Measurements from ENCODE around the gene ACOT7.

The ACOT7 gene

DNA sequence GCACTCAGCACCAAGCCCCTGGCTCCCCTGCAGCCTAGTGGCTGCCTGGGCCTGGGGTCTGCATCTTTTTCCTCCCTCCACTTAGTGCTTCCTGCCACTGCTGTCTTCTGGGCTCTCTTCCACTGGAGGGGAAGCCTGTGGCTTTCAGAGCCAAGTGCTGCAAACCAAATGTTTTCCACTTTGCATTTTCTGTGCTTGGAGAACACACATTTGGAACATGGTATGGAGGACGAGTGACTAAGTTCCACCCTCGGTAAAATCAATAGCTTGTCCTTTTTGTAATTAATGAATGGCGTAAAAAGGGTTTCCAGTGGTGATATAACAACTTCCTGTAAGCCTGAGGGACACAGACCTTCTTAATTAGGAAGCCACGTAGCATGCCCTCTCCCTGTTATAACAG is 122.6 kb downstream of the ACOT7 start:
- no peak for TF ChIP-seq CTCF (IDR thresholded peaks at IDR 0.05; ENCODE audit: low read length)
- no peak for DNase-seq
- Histone ChIP-seq H4K20me1 (ENCODE audit: insufficient read depth, low read length) (no peaks in the 10 kb centered on the region), H2AFZ (ENCODE audit: low read length) (no peak overlapping the region), H3K4me1 (ENCODE audit: low read length) (no peaks in the 10 kb centered on the region), H3K9me2 (replicated peaks; ENCODE audit: insufficient read depth, low read length) (no peaks in the 10 kb centered on the region), H3K27me3 (replicated peaks; ENCODE audit: insufficient read depth, low read length) (no peaks in the 10 kb centered on the region), H3K4me3 (ENCODE audit: low read length) (no peak overlapping the region), H3K79me2 (ENCODE audit: low read length) (no peaks in the 10 kb centered on the region), H3K4me2 (ENCODE audit: low read depth, low read length) (no peak overlapping the region), H3F3A (ENCODE audit: insufficient read depth, low read length) (no peaks in the 10 kb centered on the region), H3K36me3 (replicated peaks; ENCODE audit: insufficient read depth, low read length) (no peaks in the 10 kb centered on the region), H3K9ac (ENCODE audit: low read length) (no peak overlapping the region), H3K27ac (ENCODE audit: low read length) (no peak overlapping the region), H3K9me3 (replicated peaks; ENCODE audit: insufficient read depth, low read length) (no peaks in the 10 kb centered on the region)

DNA sequence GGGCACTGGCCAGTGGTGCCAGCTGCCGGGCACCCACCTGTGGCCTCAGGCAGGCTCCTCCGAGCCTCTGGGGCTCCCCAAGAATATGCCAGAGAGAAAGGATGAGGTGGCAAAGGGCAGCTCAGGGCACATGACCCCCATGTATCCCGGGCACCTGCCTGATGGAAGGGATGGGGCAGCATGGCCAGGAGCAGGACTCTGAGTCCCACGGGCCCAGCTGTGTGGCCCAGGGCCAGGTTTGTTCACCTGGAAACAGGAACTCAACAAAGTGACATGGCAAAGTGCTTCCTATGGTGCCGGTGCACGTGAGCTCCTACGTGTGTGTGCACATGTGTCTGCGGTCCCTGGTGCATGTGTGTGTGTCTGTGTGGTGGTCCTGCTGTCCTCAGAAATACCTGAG is 123.2 kb downstream of the ACOT7 start:
- no peaks in the 10 kb centered on the region for H3K4me1 ChIP-seq (ENCODE audit: low read length)
- H3K79me2 ChIP-seq (ENCODE audit: low read length) = no peaks in the 10 kb centered on the region
- no peak overlapping the region for H3K4me2 ChIP-seq (ENCODE audit: low read depth, low read length)
- DNase-seq = no peak
- H4K20me1 ChIP-seq (ENCODE audit: insufficient read depth, low read length) = no peaks in the 10 kb centered on the region
- H3K9ac ChIP-seq (ENCODE audit: low read length) = no peak overlapping the region
- no peaks in the 10 kb centered on the region for H3K27me3 ChIP-seq (replicated peaks; ENCODE audit: insufficient read depth, low read length)
- no peaks in the 10 kb centered on the region for H3K36me3 ChIP-seq (replicated peaks; ENCODE audit: insufficient read depth, low read length)
- H3K27ac ChIP-seq (ENCODE audit: low read length) = no peak overlapping the region
- no peak overlapping the region for H3K4me3 ChIP-seq (ENCODE audit: low read length)
- TF ChIP-seq EZH2phosphoT487 (IDR thresholded peaks at IDR 0.05; ENCODE audit: low read length) (no peak), EZH2 (optimal IDR thresholded peaks at IDR 0.05; ENCODE audit: low read depth, low read length) (no peak), CTCF (IDR thresholded peaks at IDR 0.05; ENCODE audit: low read length) (no peak)
- no peaks in the 10 kb centered on the region for H3K9me2 ChIP-seq (replicated peaks; ENCODE audit: insufficient read depth, low read length)
- no peak overlapping the region for H2AFZ ChIP-seq (ENCODE audit: low read length)
- H3F3A ChIP-seq (ENCODE audit: insufficient read depth, low read length) = no peaks in the 10 kb centered on the region
- no peaks in the 10 kb centered on the region for H3K9me3 ChIP-seq (replicated peaks; ENCODE audit: insufficient read depth, low read length)

GRCh38 chr1:6269720-6270400 is 123.7 kb downstream of the ACOT7 start:
- no peak for DNase-seq
- TF ChIP-seq CTCF (IDR thresholded peaks at IDR 0.05; ENCODE audit: low read length) = no peak
- no peak for TF ChIP-seq EZH2phosphoT487 (IDR thresholded peaks at IDR 0.05; ENCODE audit: low read length)
- no peak for TF ChIP-seq EZH2 (optimal IDR thresholded peaks at IDR 0.05; ENCODE audit: low read depth, low read length)
- no peaks in the 10 kb centered on the region for H3K9me2 ChIP-seq (replicated peaks; ENCODE audit: insufficient read depth, low read length)
- H3K4me3 ChIP-seq (ENCODE audit: low read length) = no peak overlapping the region
- no peak overlapping the region for H2AFZ ChIP-seq (ENCODE audit: low read length)
- H3K4me1 ChIP-seq (ENCODE audit: low read length) = no peaks in the 10 kb centered on the region
- no peaks in the 10 kb centered on the region for H4K20me1 ChIP-seq (ENCODE audit: insufficient read depth, low read length)
- no peak overlapping the region for H3K27ac ChIP-seq (ENCODE audit: low read length)
- H3K9ac ChIP-seq (ENCODE audit: low read length) = no peak overlapping the region
- H3K4me2 ChIP-seq (ENCODE audit: low read depth, low read length) = no peak overlapping the region
- H3F3A ChIP-seq (ENCODE audit: insufficient read depth, low read length) = no peaks in the 10 kb centered on the region
- no peaks in the 10 kb centered on the region for H3K79me2 ChIP-seq (ENCODE audit: low read length)
- no peaks in the 10 kb centered on the region for H3K36me3 ChIP-seq (replicated peaks; ENCODE audit: insufficient read depth, low read length)
- no peaks in the 10 kb centered on the region for H3K9me3 ChIP-seq (replicated peaks; ENCODE audit: insufficient read depth, low read length)
- no peaks in the 10 kb centered on the region for H3K27me3 ChIP-seq (replicated peaks; ENCODE audit: insufficient read depth, low read length)
